Measurements from ENCODE around the gene SLC35G4.

The SLC35G4 gene

GRCh38 chr18:11581286-11581685, 28.1 kb upstream of the SLC35G4 start:
- no peak overlapping the region for H3K27ac ChIP-seq
- DNase-seq (ENCODE audit: low spot score), result no peak
- POLR2A ChIA-PET (ENCODE audit: low non-redundant PET), result no interaction called here
- CTCF ChIA-PET, result no interaction called here
- TF ChIP-seq CTCF (conservative IDR thresholded peaks at IDR 0.05; ENCODE audit: low read depth), result no peak

GRCh38 chr18:11585596-11585995, 23.8 kb upstream of the SLC35G4 start:
- ChIA-PET POLR2A (ENCODE audit: low non-redundant PET) (no interaction called here), CTCF (interaction anchor here (0.7 kb wide), 1 partner anchor 728 kb away, joined by 3 read pairs; no protein-coding TSS in a partner anchor)
- TF ChIP-seq CTCF (conservative IDR thresholded peaks at IDR 0.05; ENCODE audit: low read depth), result no peak
- H3K27ac ChIP-seq, result no peak overlapping the region
- DNase-seq (ENCODE audit: low spot score), result no peak

- CTCF ChIA-PET, result no interaction called here
- POLR2A ChIA-PET (ENCODE audit: low non-redundant PET), result no interaction called here
- H3K27ac ChIP-seq, result no peak overlapping the region
- no peak for DNase-seq (ENCODE audit: low spot score)
- no peak for TF ChIP-seq CTCF (conservative IDR thresholded peaks at IDR 0.05; ENCODE audit: low read depth)
Observed at GRCh38 chr18:11586896-11587295, 22.5 kb upstream of the SLC35G4 start.

GRCh38 chr18:11587432-11587831, 22.0 kb upstream of the SLC35G4 start:
- H3K27ac ChIP-seq, result no peak overlapping the region
- no peak for TF ChIP-seq CTCF (conservative IDR thresholded peaks at IDR 0.05; ENCODE audit: low read depth)
- POLR2A ChIA-PET (ENCODE audit: low non-redundant PET), result no interaction called here
- DNase-seq (ENCODE audit: low spot score), result no peak
- CTCF ChIA-PET, result no interaction called here

GRCh38 chr18:11587846-11588245, 21.6 kb upstream of the SLC35G4 start:
- POLR2A ChIA-PET (ENCODE audit: low non-redundant PET), result no interaction called here
- no peak for TF ChIP-seq CTCF (conservative IDR thresholded peaks at IDR 0.05; ENCODE audit: low read depth)
- CTCF ChIA-PET, result no interaction called here
- H3K27ac ChIP-seq, result no peak overlapping the region
- DNase-seq (ENCODE audit: low spot score), result no peak

- CTCF ChIA-PET, result no interaction called here
- POLR2A ChIA-PET (ENCODE audit: low non-redundant PET), result no interaction called here
- no peak for DNase-seq (ENCODE audit: low spot score)
- TF ChIP-seq CTCF (conservative IDR thresholded peaks at IDR 0.05; ENCODE audit: low read depth), result no peak
- H3K27ac ChIP-seq, result no peak overlapping the region
Observed at GRCh38 chr18:11591957-11592356, 17.4 kb upstream of the SLC35G4 start.

GRCh38 chr18:11600321-11600720, 9.1 kb upstream of the SLC35G4 start:
- POLR2A ChIA-PET (ENCODE audit: low non-redundant PET), result no interaction called here
- no peak for DNase-seq (ENCODE audit: low spot score)
- no peak for TF ChIP-seq CTCF (conservative IDR thresholded peaks at IDR 0.05; ENCODE audit: low read depth)

More at GRCh38 chr18:11600321-11600720, 9.1 kb upstream of the SLC35G4 start:
- H3K27ac ChIP-seq, result no peak overlapping the region
- CTCF ChIA-PET, result no interaction called here
